Stimulated activated CD4-positive, alpha-beta T cell treated with anti-CD3 and anti-CD28 coated beads, Interleukin-15, amount 100 ng/mL, for 1 hour (primary cell): ENCODE results near the gene SRGAP3.

Experiments used
- DNase-seq, 2 donors: peaks; one replicate each; pipeline ENCODE4 v3.0.0-alpha.2; 2020; ENCODE audit warnings: low read depth in 1 of 2, low spot score in 1 of 2

The SRGAP3 gene

GRCh38 chr3:9118222-9118621, 131.2 kb downstream of the SRGAP3 start:
- no peak for DNase-seq

DNA sequence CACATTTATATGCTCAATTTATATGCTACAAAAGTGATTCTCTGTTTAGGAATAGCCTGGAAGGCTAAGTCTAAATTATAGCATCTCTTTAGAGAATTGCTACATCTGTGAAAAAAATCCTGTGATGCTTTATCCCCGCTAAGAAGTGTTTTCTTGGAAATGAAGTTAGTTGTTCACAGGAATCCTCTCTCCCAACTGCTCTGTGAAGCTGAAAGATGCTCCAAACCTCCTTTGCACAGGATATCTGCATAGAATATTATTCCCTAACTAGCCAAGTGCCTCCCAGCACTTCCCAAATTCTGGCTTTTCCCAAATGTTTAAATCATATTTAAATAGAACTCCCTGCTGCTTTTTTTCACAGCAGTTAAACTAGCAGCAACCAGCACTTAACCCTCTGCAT, 132.2 kb downstream of the SRGAP3 start:
- DNase-seq: no peak

- no peak for DNase-seq
These were observed 133.1 kb downstream of the SRGAP3 start for GRCh38 chr3:9116336-9116735.

GRCh38 chr3:9115336-9115735, 134.1 kb downstream of the SRGAP3 start:
- DNase-seq: no peak

DNA sequence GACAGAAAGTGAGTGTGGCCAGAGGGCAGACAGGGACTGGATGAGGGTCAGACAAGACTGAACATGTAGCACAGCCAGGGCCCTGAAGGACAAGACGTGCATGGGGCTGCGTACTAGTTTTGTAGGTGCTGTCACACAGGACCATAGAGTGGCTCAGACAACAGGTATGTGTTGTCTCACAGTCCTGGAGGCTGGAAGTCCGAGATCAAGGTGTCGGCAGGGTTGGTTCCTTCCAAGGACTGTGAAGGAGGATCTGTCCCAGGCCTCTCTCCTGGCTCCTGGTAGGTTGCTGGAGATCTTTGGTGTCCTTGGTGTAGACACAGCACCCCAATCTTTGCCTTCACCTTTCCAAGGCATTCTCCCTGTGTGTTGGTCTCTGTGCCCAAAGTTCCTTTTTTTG, 136.4 kb downstream of the SRGAP3 start:
- DNase-seq: no peak

DNA sequence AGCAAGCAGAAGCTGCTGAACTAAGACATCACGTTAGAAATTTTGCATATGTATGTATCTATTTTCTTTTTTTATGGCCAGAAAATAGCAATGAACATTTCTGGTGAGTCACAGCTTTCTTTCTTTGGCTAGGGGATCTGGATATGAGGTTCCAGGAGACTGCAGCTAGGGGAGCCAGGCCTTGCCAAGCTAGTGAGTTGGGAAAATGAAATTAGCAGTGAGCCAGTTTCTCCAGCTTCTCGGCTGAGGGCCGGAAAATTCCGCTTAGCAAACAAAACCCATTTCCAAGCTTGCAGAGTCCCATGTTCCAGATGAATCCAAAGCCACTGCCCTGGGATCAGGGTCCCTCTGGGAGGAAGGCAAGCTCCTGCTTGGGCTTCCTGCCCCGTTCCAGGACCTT, 137.6 kb downstream of the SRGAP3 start:
- DNase-seq: no peak

DNA sequence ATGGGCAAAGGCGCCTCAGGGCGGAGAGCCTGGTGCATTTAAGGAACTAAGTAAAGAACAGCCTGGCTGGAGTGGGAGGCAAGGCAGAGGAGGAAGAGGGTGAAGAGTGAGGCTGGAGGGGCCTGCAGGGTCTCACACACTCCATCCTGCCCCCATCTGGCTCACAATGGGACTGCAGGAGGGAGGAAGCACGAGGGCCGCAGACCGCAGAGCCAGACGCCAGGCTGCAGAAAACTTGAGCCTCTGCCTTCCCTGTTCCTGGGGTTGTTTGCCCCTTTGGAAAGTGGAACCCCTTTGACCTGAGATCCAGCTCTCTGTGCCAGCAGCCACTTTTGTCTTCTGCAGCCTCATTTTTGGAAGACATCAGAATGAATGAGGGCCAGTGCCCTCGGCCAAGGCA, 138.0 kb downstream of the SRGAP3 start:
- DNase-seq: no peak

GRCh38 chr3:9110802-9111201, 138.6 kb downstream of the SRGAP3 start:
- DNase-seq: no peak

DNA sequence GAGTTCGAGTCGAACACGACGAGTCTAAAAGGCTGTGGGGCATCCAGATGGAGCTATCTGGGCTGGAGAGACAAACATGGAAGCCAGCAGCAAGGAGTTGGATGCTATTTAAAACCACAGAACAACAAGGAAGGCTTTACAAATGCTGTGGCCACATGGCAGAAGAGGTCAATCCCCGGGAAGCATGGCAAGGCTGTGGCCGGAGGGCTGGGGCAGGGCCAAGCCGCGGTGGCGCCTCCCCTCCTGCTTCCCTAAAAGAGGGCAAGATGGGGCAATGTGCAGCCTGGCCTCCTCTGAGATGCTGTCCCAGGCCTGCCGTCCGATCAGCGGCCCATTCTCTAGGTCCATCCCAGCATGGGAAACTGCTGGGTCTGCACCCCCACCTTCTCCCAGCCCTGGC, 139.1 kb downstream of the SRGAP3 start:
- no peak for DNase-seq

DNA sequence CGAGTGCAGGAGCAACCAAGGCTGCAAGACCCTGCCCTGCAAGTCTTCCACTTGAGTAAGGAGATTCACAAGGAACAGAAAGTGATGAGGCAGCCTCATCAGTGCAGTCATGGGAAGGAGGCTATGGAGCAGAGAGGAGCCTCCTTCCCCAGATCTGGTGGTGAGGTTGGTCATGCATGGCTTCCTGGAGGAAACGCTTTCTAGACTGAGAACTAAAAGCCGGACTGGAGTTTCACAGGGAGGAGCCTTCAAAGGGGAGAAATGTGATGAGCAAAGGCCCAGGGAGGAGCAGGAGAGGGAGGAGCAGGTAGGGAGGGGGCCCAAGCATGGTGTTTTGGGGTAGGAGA, 139.9 kb downstream of the SRGAP3 start:
- DNase-seq: no peak

DNA sequence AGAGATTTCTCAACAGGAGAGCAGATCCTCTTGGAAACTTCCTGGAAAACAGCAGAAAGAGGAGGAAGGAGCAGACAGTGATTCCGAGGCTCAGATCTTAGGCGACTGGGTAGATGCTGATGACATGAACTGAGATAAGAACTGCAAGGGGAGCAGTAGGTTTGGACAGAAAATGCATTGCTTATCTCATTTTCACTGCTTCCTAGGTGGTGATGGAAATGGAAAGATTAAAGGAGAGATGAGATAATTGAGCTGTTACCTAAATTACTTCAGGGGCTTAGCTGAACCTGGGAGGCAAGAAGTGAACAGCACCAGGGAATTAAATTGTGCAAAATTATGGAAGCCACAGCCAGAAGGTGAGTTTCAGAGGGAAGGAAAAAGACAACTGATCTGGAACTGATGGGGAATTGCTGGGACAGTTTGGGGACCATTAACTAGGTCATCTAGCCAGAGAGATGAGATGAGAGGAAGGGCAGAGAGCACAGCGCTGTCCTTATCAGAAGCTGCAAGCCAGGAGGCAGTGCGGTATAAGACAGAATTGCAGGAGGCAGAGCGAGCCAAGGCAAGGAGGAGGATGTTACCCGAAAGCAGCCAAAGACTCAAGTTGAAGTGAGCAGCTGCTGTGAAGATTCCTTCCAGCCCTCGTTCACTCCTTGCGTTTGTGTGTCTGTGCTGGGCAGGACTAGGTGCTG, 140.4 kb downstream of the SRGAP3 start:
- DNase-seq: no peak

GRCh38 chr3:9107738-9108137, 141.7 kb downstream of the SRGAP3 start:
- no peak for DNase-seq

- no peak for DNase-seq
These were observed 144.0 kb downstream of the SRGAP3 start for GRCh38 chr3:9105421-9105820.

DNA sequence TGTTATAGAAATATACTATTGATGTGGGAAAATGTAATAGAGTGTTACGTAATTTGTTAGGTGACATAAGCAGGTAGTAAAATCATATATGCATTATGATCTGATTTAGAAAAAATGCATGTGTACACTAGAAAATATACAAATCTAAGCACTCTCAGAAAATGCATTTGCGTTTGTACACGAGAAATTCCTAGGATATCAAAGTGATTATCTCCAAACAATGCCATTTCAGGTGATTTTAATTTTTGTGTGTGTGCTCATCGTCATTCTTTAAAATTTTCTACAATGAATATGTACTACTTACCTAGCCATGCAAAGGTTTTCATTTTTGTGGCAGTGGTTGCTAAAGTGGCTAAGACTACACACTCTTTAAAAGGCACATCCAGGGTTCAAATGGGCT, 145.3 kb downstream of the SRGAP3 start:
- DNase-seq: no peak

- no peak for DNase-seq
These were observed 147.0 kb downstream of the SRGAP3 start for GRCh38 chr3:9102240-9102981.

DNA sequence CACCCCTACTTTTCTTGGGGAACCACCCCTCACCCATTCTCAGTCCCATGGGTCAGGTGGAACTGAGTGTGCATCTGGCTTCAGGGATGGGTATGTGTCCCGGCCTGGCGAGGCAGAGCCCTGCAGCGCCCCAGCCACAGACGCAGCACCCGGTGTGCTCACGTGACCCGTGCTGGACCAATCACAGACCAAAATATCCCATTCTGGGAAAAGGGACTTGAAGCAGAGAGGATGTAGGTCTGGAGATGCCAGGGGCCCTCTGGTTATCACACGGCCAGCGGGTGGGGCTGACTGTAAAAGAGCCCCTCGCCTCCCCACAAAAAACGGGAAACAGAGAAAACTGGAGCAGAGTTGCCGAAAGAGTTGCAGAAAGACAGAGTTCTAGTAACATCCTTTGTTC, 148.2 kb downstream of the SRGAP3 start:
- no peak for DNase-seq

DNA sequence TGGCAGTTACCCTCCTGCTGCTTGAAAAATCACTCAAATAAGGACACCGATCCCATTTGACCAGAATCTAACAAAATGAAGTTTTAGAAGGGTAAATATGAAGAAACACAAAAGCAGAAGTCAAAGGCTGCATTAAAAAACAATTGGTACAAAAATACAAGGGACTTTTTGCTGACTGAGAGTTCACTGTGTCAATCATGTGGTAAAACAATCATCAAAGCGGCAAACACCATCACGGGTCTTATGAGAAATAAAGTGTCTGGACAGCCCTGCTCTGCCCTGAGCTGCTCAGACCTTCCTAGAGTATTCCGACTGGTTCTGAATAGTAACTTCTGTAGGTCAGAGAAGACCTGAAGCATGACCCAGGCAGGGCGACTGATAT, 148.9 kb downstream of the SRGAP3 start:
- DNase-seq: no peak

DNA sequence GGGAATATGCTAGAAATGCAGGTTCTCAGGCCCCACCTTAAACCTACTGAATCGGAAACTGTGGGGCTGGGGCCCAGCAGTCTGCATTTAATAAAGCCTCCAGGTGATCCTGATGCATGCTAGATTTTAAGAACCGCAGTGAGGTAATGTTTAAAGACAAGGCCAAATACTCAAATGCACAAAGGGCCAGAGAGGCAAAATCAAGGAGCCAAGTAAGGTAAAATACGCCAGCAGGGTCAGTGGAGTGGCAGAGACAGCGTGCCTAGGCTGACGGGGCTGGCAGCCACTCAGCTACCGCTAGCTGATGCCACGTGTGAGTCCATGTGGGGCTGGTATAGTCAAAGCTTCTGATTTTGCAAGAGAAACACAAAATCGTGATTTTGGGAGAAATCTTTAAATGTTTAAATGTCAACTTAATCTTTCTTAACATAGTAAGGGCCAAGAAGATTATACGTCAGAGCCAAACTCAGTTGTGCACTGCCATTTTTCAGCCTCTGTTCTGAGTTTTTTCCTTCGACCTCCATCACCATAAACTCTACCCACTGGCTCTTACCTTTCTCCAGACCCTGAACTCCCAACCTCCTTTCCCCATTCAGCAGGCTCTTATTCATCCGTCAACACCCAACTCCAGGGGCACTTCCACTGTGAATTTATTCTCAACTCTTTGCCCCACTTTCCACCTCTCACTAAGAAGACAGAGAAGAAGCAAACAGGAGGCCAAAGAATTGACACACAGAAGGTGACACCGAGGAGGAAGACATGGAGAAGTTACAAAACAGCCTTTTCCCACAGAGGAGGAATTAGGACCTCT, 149.5 kb downstream of the SRGAP3 start:
- DNase-seq: no peak

- DNase-seq: no peak
These were observed 150.4 kb downstream of the SRGAP3 start for GRCh38 chr3:9098716-9099675.

DNA sequence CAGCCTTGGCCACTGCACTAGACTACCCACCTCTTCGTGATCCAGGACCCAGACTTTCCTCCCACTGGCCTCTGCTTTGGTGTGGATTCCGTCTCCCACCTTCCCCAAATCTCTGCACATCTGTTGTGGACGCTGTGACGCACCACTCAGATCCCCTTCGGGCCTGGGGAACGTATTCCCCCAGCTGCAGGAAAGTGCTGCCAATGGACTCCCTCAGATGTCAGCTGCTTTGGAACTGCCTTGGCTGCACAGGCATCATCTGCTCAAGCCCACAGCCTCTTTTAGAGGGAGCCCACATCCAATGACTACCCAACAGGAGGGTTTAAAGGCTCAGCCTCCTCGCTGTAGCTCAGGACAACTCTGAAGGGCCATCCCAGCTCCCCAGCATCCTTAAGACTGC, 152.0 kb downstream of the SRGAP3 start:
- no peak for DNase-seq
